GM21737 (cell line): ENCODE measurements around the gene CCNF.

Experiments used
- ATAC-seq: cut with Tn5 transposase; IDR thresholded peaks from one replicate; pipeline ENCODE4 v1.9.1; 2021; ENCODE audit warnings: mild to moderate bottlenecking, moderate library complexity; ENCODE audit not compliant: unreplicated experiment

CCNF gene

GRCh38 chr16:2456551-2457153, 27.4 kb downstream of the CCNF start:
- ATAC-seq = no peak

- ATAC-seq = no peak
Measured at GRCh38 chr16:2457267-2457666, 28.0 kb downstream of the CCNF start.

GRCh38 chr16:2457946-2458345, 28.7 kb downstream of the CCNF start:
- ATAC-seq = no peak

GRCh38 chr16:2458887-2459646, 29.8 kb downstream of the CCNF start:
- no peak for ATAC-seq

GRCh38 chr16:2459647-2460390, 30.6 kb downstream of the CCNF start, which contains the start of gene TEDC2:
TSS of gene TEDC2 (plus strand) at chr16:2460109. CDS start at chr16:2460145, 36 bp downstream.
- ATAC-seq = peak; percentile 85

- ATAC-seq = no peak
Measured at GRCh38 chr16:2460391-2460713, 31.1 kb downstream of the CCNF start.

GRCh38 chr16:2460916-2461315, 31.7 kb downstream of the CCNF start:
- no peak for ATAC-seq

- ATAC-seq = no peak
Measured at GRCh38 chr16:2462031-2462866, 33.0 kb downstream of the CCNF start.

GRCh38 chr16:2464333-2464732, 35.1 kb downstream of the CCNF start:
- ATAC-seq = no peak

- ATAC-seq = no peak
Measured at GRCh38 chr16:2465653-2466415, 36.6 kb downstream of the CCNF start.

- no peak for ATAC-seq
Measured at GRCh38 chr16:2466667-2467527, 37.6 kb downstream of the CCNF start.

GRCh38 chr16:2467528-2468232, 38.4 kb downstream of the CCNF start:
- no peak for ATAC-seq

- ATAC-seq = no peak
Measured at GRCh38 chr16:2468233-2468724, 39.0 kb downstream of the CCNF start.

- no peak for ATAC-seq
Measured at GRCh38 chr16:2468725-2469398, 39.6 kb downstream of the CCNF start.

- ATAC-seq = no peak
Measured at GRCh38 chr16:2469399-2470233, 40.4 kb downstream of the CCNF start.

GRCh38 chr16:2470234-2470601, 41.0 kb downstream of the CCNF start:
- no peak for ATAC-seq

- ATAC-seq = no peak
Measured at GRCh38 chr16:2470603-2471015, 41.4 kb downstream of the CCNF start.
